Stimulated activated memory B cell treated with anti-CD40 and anti-IgM and Interleukin-4, amounts not matched to agents 10 μg/mL and 1 μg/mL and 100 μg/mL, for 72 hours (primary cell): Measurements from ENCODE around the gene C19orf47.

Source experiments
- ATAC-seq: fragments of 150-1000 bp; cut with Tn5 transposase; 2 replicates; pipeline ENCODE4 v1.10.0; 2021
- H3K27ac Mint-ChIP-seq: one replicate; pipeline ENCODE4 v1.8.0; 2022; ENCODE audit warnings: mild to moderate bottlenecking, mixed read lengths
- H3K27me3 Mint-ChIP-seq: one replicate; pipeline ENCODE4 v1.8.0; 2022; ENCODE audit warnings: mixed read lengths
- H3K36me3 Mint-ChIP-seq: one replicate; pipeline ENCODE4 v1.8.0; 2022; ENCODE audit warnings: mixed read lengths
- H3K4me1 Mint-ChIP-seq: one replicate; pipeline ENCODE4 v1.8.0; 2022; ENCODE audit warnings: mixed read lengths
- H3K4me3 Mint-ChIP-seq: one replicate; pipeline ENCODE4 v1.8.0; 2022; ENCODE audit warnings: mild to moderate bottlenecking, moderate library complexity, mixed read lengths
- H3K9me3 Mint-ChIP-seq: one replicate; pipeline ENCODE4 v1.8.0; 2022; ENCODE audit warnings: mixed read lengths

Gene C19orf47

DNA sequence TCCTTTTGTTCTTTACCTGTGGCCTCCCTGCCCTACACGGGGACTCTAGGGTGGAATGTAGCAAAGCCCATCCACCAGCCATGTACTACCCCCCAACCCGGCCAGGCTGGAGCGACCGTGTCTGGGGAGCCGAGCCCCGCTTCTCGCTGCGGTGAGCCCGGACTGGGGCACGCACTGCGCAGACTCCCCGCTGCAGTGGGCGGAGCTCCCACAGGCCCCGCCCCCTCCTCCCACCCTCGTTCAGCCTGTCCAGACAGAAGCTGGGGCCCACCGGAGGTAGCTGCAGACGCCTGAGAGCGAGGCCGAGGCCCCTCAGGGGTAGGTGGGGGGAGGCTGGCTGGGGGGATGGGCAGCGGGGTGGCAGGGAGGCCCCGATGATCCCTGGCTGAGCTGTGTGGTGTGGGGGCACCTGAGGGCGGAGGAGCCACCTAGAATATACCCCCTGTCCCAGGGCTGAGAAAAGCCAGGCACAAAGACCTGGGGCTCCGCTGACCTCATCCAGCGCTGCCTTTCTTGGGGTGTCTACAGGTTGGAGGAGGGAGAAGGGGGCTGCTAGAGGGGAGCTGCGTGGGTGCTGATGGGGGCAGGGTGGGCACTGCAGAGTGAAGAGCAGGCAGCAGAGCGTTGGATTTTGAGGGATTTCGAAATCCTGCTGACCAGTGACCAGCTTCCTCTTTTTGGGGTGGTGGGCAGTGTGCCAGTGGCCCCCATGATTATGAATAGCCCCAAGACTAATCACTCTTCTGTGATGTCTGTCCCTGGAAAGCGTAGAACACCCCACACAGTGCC lies 17.6 kb upstream of the C19orf47 start:
- H3K9me3 Mint-ChIP-seq: no peaks in the 10 kb centered on the region
- H3K4me1 Mint-ChIP-seq: peaks cover 16% of the 10 kb centered on the region
- H3K36me3 Mint-ChIP-seq: peaks cover 22% of the 10 kb centered on the region
- peak; percentile 39 for ATAC-seq
- no peaks in the 10 kb centered on the region for H3K27me3 Mint-ChIP-seq
- H3K4me3 Mint-ChIP-seq: peak overlapping the region; percentile 43
- no peak overlapping the region for H3K27ac Mint-ChIP-seq

DNA sequence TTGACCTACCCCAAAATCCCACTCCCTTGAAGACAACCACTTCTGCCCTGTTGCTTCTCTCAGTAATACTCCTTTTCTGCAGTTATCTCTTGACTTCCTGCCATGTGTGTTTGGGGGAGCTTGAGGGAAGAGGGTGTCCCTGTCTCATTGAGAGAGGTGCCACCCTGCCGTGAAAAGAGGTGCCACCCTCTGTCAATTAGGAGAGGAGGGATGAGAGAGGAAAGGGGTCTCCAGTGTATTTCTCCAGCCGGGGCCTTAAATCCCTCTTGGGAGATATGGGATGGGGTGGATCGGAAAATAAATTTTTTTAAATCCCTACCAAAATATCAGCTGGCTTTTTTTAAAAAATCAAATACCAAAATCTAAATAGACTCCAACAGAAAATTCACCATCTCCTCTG lies 16.8 kb upstream of the C19orf47 start:
- Mint-ChIP-seq H3K27me3 (no peaks in the 10 kb centered on the region), H3K4me3 (peak overlapping the region; percentile 43), H3K36me3 (peaks cover 18% of the 10 kb centered on the region), H3K27ac (no peak overlapping the region), H3K9me3 (no peaks in the 10 kb centered on the region), H3K4me1 (peaks cover 16% of the 10 kb centered on the region)
- ATAC-seq: no peak

DNA sequence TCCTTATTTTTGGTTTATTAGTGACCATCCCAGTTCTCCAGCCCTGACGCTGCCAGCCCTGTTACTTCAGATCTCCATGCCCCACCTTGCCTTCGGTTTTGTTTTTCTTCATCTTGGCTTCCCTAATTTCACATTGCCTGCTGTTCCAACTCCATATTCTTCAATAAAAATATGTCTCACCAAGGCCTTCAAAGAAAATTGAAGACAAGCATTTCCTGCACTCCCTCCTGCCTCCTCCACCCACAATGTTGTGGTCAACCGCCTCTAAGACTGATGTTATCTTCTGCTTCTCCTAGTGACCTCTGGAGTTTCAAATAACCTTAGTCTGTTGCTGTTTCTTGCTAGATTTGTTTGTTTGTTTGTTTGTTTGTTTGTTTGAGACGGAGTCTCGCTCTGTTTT lies 14.9 kb upstream of the C19orf47 start:
- Mint-ChIP-seq H3K4me3 (no peak overlapping the region), H3K27me3 (no peaks in the 10 kb centered on the region), H3K9me3 (no peaks in the 10 kb centered on the region), H3K27ac (no peak overlapping the region), H3K4me1 (peaks cover 28% of the 10 kb centered on the region), H3K36me3 (peaks cover 18% of the 10 kb centered on the region)
- no peak for ATAC-seq

DNA sequence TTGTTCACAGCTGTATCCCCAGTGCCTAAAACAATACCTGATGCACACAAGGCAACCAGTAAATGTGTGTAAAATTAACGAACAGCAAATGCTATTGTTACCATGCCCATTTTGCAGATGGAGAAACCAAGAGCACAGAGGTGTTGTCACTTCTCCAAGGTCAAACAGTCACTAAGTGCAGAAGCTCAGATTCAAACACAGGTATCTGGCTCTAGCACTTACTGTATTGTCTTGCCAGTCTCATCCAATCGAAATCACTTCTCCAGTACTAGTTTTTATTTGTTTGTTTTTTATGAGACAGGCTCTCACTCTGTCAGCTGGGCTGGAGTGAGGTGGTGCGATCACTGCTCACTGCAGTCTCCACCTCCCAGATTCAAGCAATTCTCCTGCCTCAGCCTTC lies 14.0 kb upstream of the C19orf47 start:
- H3K4me3 Mint-ChIP-seq: no peak overlapping the region
- ATAC-seq: no peak
- no peaks in the 10 kb centered on the region for H3K9me3 Mint-ChIP-seq
- H3K36me3 Mint-ChIP-seq: peaks cover 18% of the 10 kb centered on the region
- no peaks in the 10 kb centered on the region for H3K27me3 Mint-ChIP-seq
- peaks cover 36% of the 10 kb centered on the region for H3K4me1 Mint-ChIP-seq
- no peak overlapping the region for H3K27ac Mint-ChIP-seq

DNA sequence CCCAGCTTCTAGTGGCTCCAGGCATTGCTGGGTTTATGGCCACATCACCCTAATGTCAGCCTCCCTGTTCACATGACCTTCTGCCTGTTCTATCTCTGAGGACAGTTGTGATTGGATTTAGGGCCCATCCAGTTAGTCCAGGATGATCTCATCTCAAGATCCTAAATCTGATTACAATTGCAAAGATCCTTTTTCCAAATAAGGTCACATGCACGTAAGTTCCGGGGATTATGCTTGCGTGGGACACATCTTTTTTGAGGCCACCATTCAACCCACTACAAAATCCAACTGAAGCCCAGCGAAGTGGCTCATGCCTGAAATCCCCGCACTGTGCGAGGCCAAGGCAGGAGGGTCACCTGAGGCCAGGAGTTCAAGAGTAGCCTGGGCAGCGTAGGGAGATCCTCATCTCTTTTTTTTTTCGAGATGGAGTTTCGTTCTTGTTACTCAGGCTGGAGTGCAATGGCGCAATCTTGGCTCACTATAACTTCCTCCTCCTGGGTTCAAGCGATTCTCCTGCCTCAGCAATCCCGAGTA lies 12.6 kb upstream of the C19orf47 start:
- no peak for ATAC-seq
- peaks cover 47% of the 10 kb centered on the region for H3K4me1 Mint-ChIP-seq
- H3K27me3 Mint-ChIP-seq: no peaks in the 10 kb centered on the region
- no peaks in the 10 kb centered on the region for H3K9me3 Mint-ChIP-seq
- H3K4me3 Mint-ChIP-seq: no peak overlapping the region
- peaks cover 28% of the 10 kb centered on the region for H3K36me3 Mint-ChIP-seq
- H3K27ac Mint-ChIP-seq: no peak overlapping the region

DNA sequence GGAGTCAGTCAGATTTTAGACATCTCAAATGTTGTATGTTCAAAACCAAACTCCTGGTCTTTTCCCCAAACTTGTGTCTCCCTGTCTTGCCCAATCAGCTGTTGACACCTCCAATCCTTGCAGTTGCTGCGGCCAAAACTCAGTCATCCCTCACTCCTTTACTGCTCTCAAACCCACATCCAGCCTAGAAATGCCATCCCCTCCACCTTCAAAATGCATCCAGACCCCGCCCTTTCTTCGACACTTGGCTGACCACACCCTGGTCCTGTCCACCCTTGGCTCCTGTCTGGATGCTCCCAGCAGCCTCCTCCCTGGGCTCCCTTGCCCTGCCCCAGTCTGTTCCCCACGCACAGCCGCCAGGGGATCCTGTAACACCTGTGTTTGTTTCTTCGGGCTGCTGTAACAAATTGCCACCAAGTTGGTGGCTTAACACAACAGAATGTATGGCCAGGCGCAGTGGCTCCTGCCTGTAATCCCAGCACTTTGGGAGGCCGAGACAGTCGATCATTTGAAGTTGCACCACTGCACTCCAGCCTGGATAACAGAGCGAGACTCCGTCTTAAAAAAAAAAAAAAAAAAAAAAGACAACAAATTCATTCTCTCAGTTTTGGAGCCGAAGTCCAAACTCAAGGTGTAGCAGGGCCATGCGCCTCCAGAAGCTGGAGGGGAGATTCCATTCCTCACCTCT lies 12.0 kb upstream of the C19orf47 start:
- Mint-ChIP-seq H3K27me3 (no peaks in the 10 kb centered on the region), H3K4me1 (peaks cover 46% of the 10 kb centered on the region), H3K27ac (no peak overlapping the region), H3K4me3 (no peak overlapping the region), H3K36me3 (peaks cover 32% of the 10 kb centered on the region), H3K9me3 (no peaks in the 10 kb centered on the region)
- ATAC-seq: no peak

DNA sequence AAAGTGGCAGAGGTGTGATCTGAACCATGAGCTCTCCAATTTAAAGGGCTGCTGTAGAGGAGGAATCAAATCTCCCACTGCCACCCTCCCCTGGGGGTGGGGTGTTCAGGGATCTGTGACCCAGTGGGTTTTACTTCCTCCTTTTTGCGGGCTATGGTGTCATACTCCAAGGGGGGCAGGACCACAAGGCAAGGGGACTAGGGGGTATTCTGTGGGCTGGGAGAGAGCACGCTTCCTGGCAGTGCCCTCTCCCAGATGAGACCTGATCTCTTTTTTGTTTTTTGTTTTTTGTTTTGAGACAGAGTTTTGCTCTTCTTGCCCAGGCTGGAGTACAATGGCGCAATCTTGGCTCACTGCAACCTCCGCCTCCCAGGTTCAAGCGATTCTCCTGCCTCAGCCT lies 10.6 kb upstream of the C19orf47 start:
- Mint-ChIP-seq H3K9me3 (no peaks in the 10 kb centered on the region), H3K4me1 (peaks cover 40% of the 10 kb centered on the region), H3K36me3 (peaks cover 36% of the 10 kb centered on the region), H3K27me3 (no peaks in the 10 kb centered on the region), H3K27ac (peak overlapping the region; percentile 70), H3K4me3 (peak overlapping the region; percentile 26)
- peak; percentile 95 for ATAC-seq

DNA sequence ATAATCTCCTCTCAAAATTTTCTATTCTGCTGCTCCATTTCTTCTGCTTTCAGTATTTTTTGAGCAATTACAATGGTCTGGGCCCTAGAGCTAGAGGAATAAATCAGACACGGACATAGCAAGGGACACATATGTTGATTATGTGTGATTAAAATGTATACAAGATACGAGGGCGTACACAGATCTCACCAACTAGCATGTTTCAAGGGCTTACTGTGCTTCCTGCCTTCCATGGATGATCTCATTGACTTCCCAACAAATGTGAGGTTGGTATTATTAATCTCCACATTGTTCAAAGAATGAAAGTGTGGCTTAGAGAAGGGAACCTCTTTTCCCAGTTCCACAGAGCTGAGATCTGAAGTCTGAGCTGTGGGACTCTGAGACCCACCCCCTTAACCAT lies 9.4 kb upstream of the C19orf47 start:
- Mint-ChIP-seq H3K36me3 (peaks cover 36% of the 10 kb centered on the region), H3K27me3 (no peaks in the 10 kb centered on the region), H3K27ac (no peak overlapping the region), H3K9me3 (no peaks in the 10 kb centered on the region), H3K4me3 (no peak overlapping the region), H3K4me1 (peaks cover 34% of the 10 kb centered on the region)
- no peak for ATAC-seq

DNA sequence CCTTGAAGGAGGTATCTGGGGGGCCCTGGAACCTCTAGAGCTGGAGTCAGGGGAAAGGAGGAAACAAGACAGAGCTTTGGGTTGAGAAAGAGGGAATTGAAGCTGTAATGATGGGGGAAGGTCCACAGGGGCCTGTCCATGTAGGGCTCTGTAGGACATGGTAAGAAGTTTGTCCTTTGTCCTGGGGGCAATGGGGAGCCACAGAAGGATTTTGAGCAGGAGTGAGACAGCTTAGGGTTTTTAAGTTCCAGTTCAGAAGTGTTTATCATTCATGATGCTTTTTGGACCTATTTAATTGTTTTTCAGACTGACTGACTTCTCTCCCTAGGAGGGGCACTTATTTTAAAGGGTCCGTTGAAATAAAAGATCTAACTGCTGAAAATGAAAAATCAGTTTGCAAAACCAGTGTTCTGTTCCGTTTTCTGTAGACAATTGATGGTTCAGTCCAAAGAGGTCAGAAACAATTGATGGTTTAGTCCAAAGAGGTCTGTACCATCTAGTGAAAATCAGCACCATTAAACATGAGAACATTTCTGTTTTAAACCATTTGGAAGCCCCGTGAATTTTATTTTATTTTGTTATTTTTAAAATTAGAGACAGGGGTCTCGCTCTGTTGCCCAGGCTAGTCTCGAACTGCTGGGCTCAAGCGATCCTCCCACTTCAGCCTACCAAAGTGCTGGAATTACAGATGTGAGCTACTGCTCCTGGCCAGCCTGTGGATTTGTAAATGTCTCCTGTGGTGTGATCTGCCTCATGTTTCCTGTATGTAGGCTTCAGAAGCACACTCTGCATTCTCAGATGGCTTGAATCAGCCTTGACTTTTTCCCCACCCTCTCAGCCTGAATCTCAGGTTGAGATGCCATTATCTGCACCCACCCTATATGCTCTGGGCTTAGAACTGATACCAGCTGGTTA lies 8.7 kb upstream of the C19orf47 start:
- Mint-ChIP-seq H3K27ac (peak overlapping the region; percentile 69), H3K4me3 (no peak overlapping the region), H3K4me1 (peaks cover 34% of the 10 kb centered on the region), H3K27me3 (no peaks in the 10 kb centered on the region), H3K9me3 (no peaks in the 10 kb centered on the region), H3K36me3 (peaks cover 30% of the 10 kb centered on the region)
- no peak for ATAC-seq

DNA sequence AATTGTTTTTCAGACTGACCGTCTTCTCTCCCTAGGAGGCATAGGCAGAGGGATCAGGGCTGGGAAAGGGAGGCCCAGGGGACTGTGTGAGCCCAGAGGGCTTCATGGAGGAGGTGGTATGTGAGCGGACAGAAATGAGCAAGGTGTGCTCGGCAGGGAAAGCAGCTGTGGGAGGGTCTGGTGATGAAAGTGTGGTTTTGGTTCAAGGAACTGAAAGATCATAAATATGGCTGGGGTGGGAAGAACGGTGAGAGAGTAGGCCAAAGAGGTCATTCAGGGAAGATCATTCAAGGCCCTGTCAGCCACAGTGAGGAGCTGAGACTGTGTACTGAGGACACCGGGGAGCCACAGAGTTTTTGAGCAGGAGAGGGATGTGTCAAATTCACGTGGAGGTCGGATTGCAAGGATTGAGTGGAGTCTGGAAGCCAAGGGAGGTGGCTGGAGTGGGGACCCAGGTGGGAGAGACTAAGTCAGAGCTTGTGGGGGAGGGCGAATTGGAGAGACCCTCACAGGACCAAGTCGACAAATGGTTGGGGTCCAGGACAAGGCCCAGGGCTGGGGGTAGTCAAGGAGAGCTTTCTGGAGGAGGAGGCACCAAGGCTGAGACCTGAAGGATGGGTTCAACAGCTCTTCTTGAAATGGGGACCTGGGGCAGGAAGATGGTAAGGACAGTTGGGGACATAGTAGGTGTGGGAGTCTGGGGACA lies 7.9 kb upstream of the C19orf47 start:
- peaks cover 34% of the 10 kb centered on the region for H3K4me1 Mint-ChIP-seq
- H3K4me3 Mint-ChIP-seq: peak overlapping the region; percentile 54
- no peaks in the 10 kb centered on the region for H3K27me3 Mint-ChIP-seq
- no peaks in the 10 kb centered on the region for H3K9me3 Mint-ChIP-seq
- peak; percentile 65 for ATAC-seq
- H3K36me3 Mint-ChIP-seq: peaks cover 24% of the 10 kb centered on the region
- peak overlapping the region; percentile 69 for H3K27ac Mint-ChIP-seq

DNA sequence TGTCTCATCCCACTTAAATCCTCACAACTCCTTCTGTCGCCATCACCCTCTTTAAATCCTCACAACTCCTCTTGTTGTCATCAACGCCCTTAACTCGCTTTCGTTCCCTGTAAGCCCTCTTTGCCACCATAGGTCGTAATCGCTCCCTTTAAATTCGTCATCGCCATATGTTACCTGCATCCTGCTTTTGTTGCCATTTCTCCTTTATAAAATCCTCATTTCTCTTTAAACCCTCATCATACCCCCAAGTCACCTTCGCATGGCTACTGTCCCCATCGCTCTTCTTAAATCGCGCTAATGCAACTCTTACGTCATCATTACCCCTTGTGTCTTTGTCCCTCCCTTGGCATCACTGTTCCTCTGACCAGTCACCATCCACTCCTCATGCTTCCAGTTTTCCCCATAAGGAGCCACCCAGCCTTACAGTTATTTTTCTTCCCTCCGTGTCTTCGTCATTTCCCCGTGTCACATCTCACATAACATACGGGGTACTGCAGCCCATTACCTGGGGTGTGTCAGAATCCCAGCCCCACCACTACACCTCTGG lies 837 bp upstream of the C19orf47 start:
- peak overlapping the region; percentile 84 for H3K4me3 Mint-ChIP-seq
- H3K27ac Mint-ChIP-seq: peak overlapping the region; percentile 76
- H3K27me3 Mint-ChIP-seq: no peaks in the 10 kb centered on the region
- H3K4me1 Mint-ChIP-seq: peaks cover 16% of the 10 kb centered on the region
- H3K36me3 Mint-ChIP-seq: peaks cover 6% of the 10 kb centered on the region
- ATAC-seq: no peak
- no peaks in the 10 kb centered on the region for H3K9me3 Mint-ChIP-seq

DNA sequence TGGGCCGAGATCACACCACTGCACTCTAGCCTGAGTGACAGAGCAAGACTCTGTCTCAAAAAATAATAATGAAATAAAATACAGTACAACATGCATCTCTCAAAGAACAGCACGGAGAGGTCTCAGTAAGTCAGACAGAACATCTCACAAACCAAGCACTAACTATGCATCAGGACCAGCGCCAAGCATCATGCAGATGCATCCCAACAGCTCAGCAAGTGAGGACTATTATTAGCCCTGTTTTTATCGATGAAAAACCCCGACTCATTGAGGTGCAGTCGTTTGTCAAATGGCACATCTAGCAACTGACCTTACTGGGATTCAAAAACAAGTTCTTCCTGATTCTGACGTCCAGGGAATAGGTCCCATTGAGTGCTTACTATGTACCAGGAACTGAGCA lies 3.8 kb downstream of the C19orf47 start:
- no peak for ATAC-seq
- H3K27me3 Mint-ChIP-seq: no peaks in the 10 kb centered on the region
- peaks cover 15% of the 10 kb centered on the region for H3K36me3 Mint-ChIP-seq
- H3K27ac Mint-ChIP-seq: no peak overlapping the region
- H3K9me3 Mint-ChIP-seq: no peaks in the 10 kb centered on the region
- H3K4me3 Mint-ChIP-seq: no peak overlapping the region
- peaks cover 19% of the 10 kb centered on the region for H3K4me1 Mint-ChIP-seq

DNA sequence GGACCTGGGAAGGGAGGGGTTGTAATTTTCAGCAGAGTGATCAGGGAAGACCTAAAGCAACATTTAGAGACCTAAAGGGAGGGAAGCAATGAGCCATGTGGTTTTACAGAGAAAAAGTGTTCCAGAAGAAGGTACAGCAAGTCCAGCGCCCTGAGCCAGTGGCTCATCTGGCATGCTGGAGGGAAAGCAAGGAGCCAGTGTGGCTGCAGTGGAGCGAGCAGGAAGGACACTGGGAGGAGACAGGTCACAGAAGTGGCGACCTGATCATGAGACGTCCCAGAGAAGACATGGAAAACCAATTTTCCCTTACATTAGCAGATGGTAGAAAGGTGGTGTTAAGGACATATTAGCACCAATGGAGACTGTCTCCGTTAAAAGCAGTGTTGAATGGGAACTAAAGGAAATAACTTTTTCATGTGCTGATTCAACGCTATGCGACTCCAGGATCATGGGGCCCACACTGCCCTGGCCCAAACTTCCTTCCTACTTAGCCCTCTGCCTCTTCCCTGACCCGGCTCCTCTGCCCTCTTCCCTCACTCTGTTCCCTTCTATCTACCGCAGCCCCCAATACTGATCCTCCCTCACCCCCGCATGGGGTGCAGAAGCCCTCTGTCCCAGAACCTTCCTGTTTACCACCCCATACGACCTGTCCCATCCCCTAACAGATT lies 5.4 kb downstream of the C19orf47 start:
- Mint-ChIP-seq H3K27ac (no peak overlapping the region), H3K27me3 (no peaks in the 10 kb centered on the region), H3K36me3 (peaks cover 24% of the 10 kb centered on the region), H3K4me3 (no peak overlapping the region), H3K9me3 (no peaks in the 10 kb centered on the region), H3K4me1 (peaks cover 10% of the 10 kb centered on the region)
- ATAC-seq: no peak
